Pancreas (tissue), 10 donors: ENCODE data around the gene MRPS35. TPM values are rescaled to one million over a fixed set of nuclear protein-coding genes. Genes with fewer than 3 reads are reported as not detected.
A peak's percentile ranks its signal among the peaks of the same experiment; 100 is the strongest.

Source experiments
- ATAC-seq, 4 donors: fragments of 200-7000 bp; cut with Tn5 transposase; one replicate each; pipeline versions ENCODE4 v1.8.0 to v1.9.1; 2020; ENCODE audit warnings: mild to moderate bottlenecking in 4 of 4, moderate library complexity in 4 of 4
- DNase-seq, 6 donors: peaks; one replicate each; pipeline ENCODE4 v3.0.0-alpha.2; 2020
- FAIRE-seq: peaks from 2 replicates; lab custom pipeline; 2012; peaks lifted over from hg19 to GRCh38; lab: Jason Lieb, UNC
- H3K27ac ChIP-seq, 4 donors: fragments of 200-600 bp; sonication (generic); 1 replicate in 3 of 4; 2 replicates in 1 of 4; pipeline versions ENCODE4 v1.5.0 to v1.8.0; 2020
- H3K27me3 ChIP-seq, 4 donors: fragments of 200-600 bp; one replicate each; pipeline ENCODE4 v1.8.0; 2021
- H3K36me3 ChIP-seq, 3 donors: fragments of 200-600 bp; sonication (generic) in 1 of 3; one replicate each; pipeline versions ENCODE4 v1.5.0 to v1.8.0; 2020 to 2021
- H3K4me1 ChIP-seq, 3 donors: fragments of 200-600 bp; one replicate each; pipeline ENCODE4 v1.8.0; 2021
- H3K4me3 ChIP-seq, 4 donors: fragments of 200-600 bp; sonication (generic) in 2 of 4; one replicate each; pipeline versions ENCODE4 v1.5.0 to v1.8.0; 2020 to 2021
- H3K9me3 ChIP-seq, 4 donors: fragments of 200-600 bp; one replicate each; pipeline ENCODE4 v1.8.0; 2021
- CTCF ChIP-seq, 4 donors: fragments of 200-600 bp; sonication (generic) in 3 of 4; IDR thresholded peaks; one replicate each; pipeline versions ENCODE4 v1.5.0 to v1.8.0; 2021; ENCODE audit warnings: antibody characterized with exemption in 4 of 4
- WGBS, 2 donors: extraction: QIAGEN DNeasy Blood & Tissue Kit; methylation state at CpG; one replicate each; pipeline ENCODE4 v1.1.7; 2013; 5-methylcytosine and 5-hydroxymethylcytosine counted together
- intact Hi-C, 3 donors: fragments of 100-400 bp; cut with DNase I; formaldehyde crosslinking; loops; one replicate each; pipeline versions ENCODE4 v1.11.1 to v1.14.2; 2022
- polyA plus RNA-seq, 2 donors: library from polyadenylated mRNA; stranded (reverse); fragments of 200-250 nt; gene quantifications; one replicate each; pipeline ENCODE4 v1.2.3, GENCODE V29; 2013
- total RNA-seq, 6 donors: library from RNA; stranded (reverse); fragmentation: NEBNext Ultra II Directional in 4 of 6; extraction: Animal tissue kit (Norgen Biotek cat#: 25700) in 4 of 6; gene quantifications; one replicate each; pipeline versions ENCODE4 v1.2.1 to v1.2.4, GENCODE V29; 2021 to 2023
- donor health status: healthy with polysubstance abuse.
- donor health status: DM: no; HTN: no; CAD: no; lungs with moderate emphysema.
- donor health status: DM: no; HTN: no; CAD: no.
- donor health status: control.
- donor health status: control.
- donor health status: Bipolar disorder and iron deficiency.
- donor health status: DM: yes; HTN: yes; CAD: no.
- donor health status: DM: no; HTN: no; CAD: no.
- donor health status: DM: no; HTN: no; CAD: no.
- donor health status: DM: yes; HTN: yes; CAD: no.

MRPS35 gene
- total and polyA plus RNA-seq, 8 donors = 8.2 to 21.4 (median 14.9) TPM

- WGBS, 2 donors = 3 to 4% methylated on average over 24 of the region's 24 CpGs
- peaks cover 8 to 11% (median 10%) of the 10 kb centered on the region in 3 donors for H3K4me1 ChIP-seq
- no peaks in the 10 kb centered on the region for H3K36me3 ChIP-seq
- no peak for TF ChIP-seq CTCF (IDR thresholded peaks at IDR 0.05)
- H3K27ac ChIP-seq = peak overlapping the region; percentile 80 to 88 (median 82)
- peak overlapping the region; percentile 68 to 99 (median 87) for H3K4me3 ChIP-seq
- DNase-seq = peak in 3 of 6 donors; percentile 26 to 60 (median 39)
- peak; percentile 72 to 81 (median 76) for ATAC-seq
- no peak for FAIRE-seq
- H3K9me3 ChIP-seq = no peaks in the 10 kb centered on the region
- H3K27me3 ChIP-seq = no peaks in the 10 kb centered on the region
- intact Hi-C loops = no loop called here
These were observed 570 bp upstream of the MRPS35 start for GRCh38 chr12:27709932-27710591.

GRCh38 chr12:27711317-27711682, 668 bp downstream of the MRPS35 start:
- Histone ChIP-seq H3K4me1 (peaks cover 8 to 11% (median 10%) of the 10 kb centered on the region in 3 donors), H3K27me3 (no peaks in the 10 kb centered on the region), H3K36me3 (peaks cover 0 to 5% (median 4%) of the 10 kb centered on the region in 3 donors), H3K9me3 (no peaks in the 10 kb centered on the region), H3K4me3 (peak overlapping the region; percentile 68 to 99 (median 87)), H3K27ac (peak overlapping the region in 3 of 4 donors; percentile 80 to 88 (median 82))
- DNase-seq (no peak), ATAC-seq (peak in 3 of 4 donors; percentile 1 to 13 (median 8)), FAIRE-seq (no peak)
- 1% methylated on average over 11 of the region's 11 CpGs for WGBS, 2 donors
- no peak for TF ChIP-seq CTCF (IDR thresholded peaks at IDR 0.05)
- intact Hi-C loops = no loop called here

- no peak for DNase-seq
- intact Hi-C loops = no loop called here
- no peak overlapping the region for H3K27ac ChIP-seq
- H3K27me3 ChIP-seq = no peaks in the 10 kb centered on the region
- no peaks in the 10 kb centered on the region for H3K9me3 ChIP-seq
- H3K4me1 ChIP-seq = peaks cover 8 to 11% (median 10%) of the 10 kb centered on the region in 3 donors
- no peak for FAIRE-seq
- no peak for ATAC-seq
- no peak for TF ChIP-seq CTCF (IDR thresholded peaks at IDR 0.05)
- H3K4me3 ChIP-seq = peak overlapping the region in 1 of 4 donors; percentile 79
- H3K36me3 ChIP-seq = peaks cover 0 to 11% (median 10%) of the 10 kb centered on the region in 3 donors
- WGBS, 2 donors = 44 to 58% methylated on average over 2 of the region's 2 CpGs
These were observed 1.3 kb downstream of the MRPS35 start for GRCh38 chr12:27711967-27712366.

GRCh38 chr12:27723212-27723611, 12.6 kb downstream of the MRPS35 start:
- no peak overlapping the region for H3K27ac ChIP-seq
- 75 to 80% methylated on average over 1 of the region's 1 CpG for WGBS, 2 donors
- peaks cover 0 to 41% (median 0%) of the 10 kb centered on the region in 3 donors for H3K36me3 ChIP-seq
- no peaks in the 10 kb centered on the region for H3K27me3 ChIP-seq
- DNase-seq (no peak), ATAC-seq (no peak), FAIRE-seq (no peak)
- H3K4me1 ChIP-seq = no peaks in the 10 kb centered on the region
- H3K9me3 ChIP-seq = no peaks in the 10 kb centered on the region
- intact Hi-C loops = no loop called here
- H3K4me3 ChIP-seq = no peak overlapping the region
- no peak for TF ChIP-seq CTCF (IDR thresholded peaks at IDR 0.05)

GRCh38 chr12:27730097-27730588, 19.5 kb downstream of the MRPS35 start:
- H3K4me3 ChIP-seq = no peak overlapping the region
- TF ChIP-seq CTCF (IDR thresholded peaks at IDR 0.05) = no peak
- no peak for ATAC-seq
- intact Hi-C loops = loop anchor here in 2 of 3 donors (5.0 to 10.0 kb wide), 4 partner anchors 85 to 1145 kb away; no protein-coding TSS in a partner anchor
- H3K4me1 ChIP-seq = no peaks in the 10 kb centered on the region
- H3K27ac ChIP-seq = no peak overlapping the region
- peaks cover 0 to 7% (median 0%) of the 10 kb centered on the region in 3 donors for H3K36me3 ChIP-seq
- H3K27me3 ChIP-seq = no peaks in the 10 kb centered on the region
- no peaks in the 10 kb centered on the region for H3K9me3 ChIP-seq
- no peak for DNase-seq
- 66 to 71% methylated on average over 4 of the region's 4 CpGs for WGBS, 2 donors
- no peak for FAIRE-seq
